CD4-positive, alpha-beta T cell treated with Interleukin-12 subunit alpha and Interleukin-12 subunit beta, for 1 hour (primary cell): Measurements from ENCODE around the gene PLD5.
"Not testable (repeated sequence)": the region's sequence is repeated elsewhere in the genome, so short reads cannot be mapped to it uniquely, and the experiment has no call there.

Experiments
- DNase-seq: peaks from one replicate; pipeline ENCODE4 v3.0.0-alpha.2; 2020

The PLD5 gene

GRCh38 chr1:242133796-242134195 is 390.7 kb downstream of the PLD5 start:
- DNase-seq, result no peak

- no peak for DNase-seq
Observed at GRCh38 chr1:242133351-242133750, 391.1 kb downstream of the PLD5 start.

- no peak for DNase-seq
Observed at GRCh38 chr1:242132121-242132817, 392.2 kb downstream of the PLD5 start.

- DNase-seq, result no peak
Observed at GRCh38 chr1:242128951-242129502, 395.5 kb downstream of the PLD5 start.

- DNase-seq, result no peak
Observed at GRCh38 chr1:242120432-242120831, 404.1 kb downstream of the PLD5 start.

- no peak for DNase-seq
Observed at GRCh38 chr1:242100921-242101320, 423.6 kb downstream of the PLD5 start.

- not testable (repeated sequence) for DNase-seq
Observed at GRCh38 chr1:242097283-242097682, 427.2 kb downstream of the PLD5 start.

- no peak for DNase-seq
Observed at GRCh38 chr1:242093116-242093515, 431.4 kb downstream of the PLD5 start.

- no peak for DNase-seq
Observed at GRCh38 chr1:242089911-242090310, 434.6 kb downstream of the PLD5 start.

GRCh38 chr1:242088875-242089274 is 435.6 kb downstream of the PLD5 start:
- DNase-seq, result no peak

GRCh38 chr1:242086706-242087105 is 437.8 kb downstream of the PLD5 start:
- no peak for DNase-seq

GRCh38 chr1:242086093-242086492 is 438.4 kb downstream of the PLD5 start:
- no peak for DNase-seq

GRCh38 chr1:242083742-242084141 is 440.8 kb downstream of the PLD5 start:
- DNase-seq, result no peak

GRCh38 chr1:242081446-242081845 is 443.1 kb downstream of the PLD5 start:
- no peak for DNase-seq

- no peak for DNase-seq
Observed at GRCh38 chr1:242065813-242066212, 458.7 kb downstream of the PLD5 start.

GRCh38 chr1:242062271-242062670 is 462.2 kb downstream of the PLD5 start:
- DNase-seq, result no peak

- DNase-seq, result no peak
Observed at GRCh38 chr1:242059976-242060375, 464.5 kb downstream of the PLD5 start.

GRCh38 chr1:242058582-242058981 is 465.9 kb downstream of the PLD5 start:
- not testable (repeated sequence) for DNase-seq

- DNase-seq, result not testable (repeated sequence)
Observed at GRCh38 chr1:242058181-242058580, 466.3 kb downstream of the PLD5 start.

GRCh38 chr1:242057745-242058115 is 466.8 kb downstream of the PLD5 start:
- DNase-seq, result no peak

- no peak for DNase-seq
Observed at GRCh38 chr1:242056988-242057744, 467.3 kb downstream of the PLD5 start.

- no peak for DNase-seq
Observed at GRCh38 chr1:242055749-242056320, 468.7 kb downstream of the PLD5 start.

GRCh38 chr1:242043165-242043564 is 481.3 kb downstream of the PLD5 start:
- no peak for DNase-seq

- no peak for DNase-seq
Observed at GRCh38 chr1:242034392-242034791, 490.1 kb downstream of the PLD5 start.
